CD4-positive, alpha-beta T cell (primary cell): Measurements from ENCODE around the gene NID2. TPM values are rescaled to one million over a fixed set of nuclear protein-coding genes. Genes with fewer than 3 reads are reported as not detected.

ENCODE experiments used
- ATAC-seq: fragments of 200-7000 bp; cut with Tn5 transposase; one replicate; pipeline ENCODE4 v1.10.0; 2022; ENCODE audit warnings: mild to moderate bottlenecking; ENCODE audit not compliant: poor library complexity
- CTCF ChIA-PET: fragments of 350-600 bp; sonication (Branson Sonifier 250); formaldehyde crosslinking; loops from one replicate; lab custom pipeline; 2021; ENCODE audit warnings: antibody characterized with exemption, inconsistent platforms; lab: Charles Lee
- POLR2A ChIA-PET: fragments of 350-600 bp; sonication (Branson Sonifier 250); formaldehyde crosslinking; loops from one replicate; lab custom pipeline; 2021; ENCODE audit warnings: antibody characterized with exemption, inconsistent platforms; lab: Charles Lee
- DNase-seq, 14 experiments: peaks; one replicate each; pipeline ENCODE4 v3.0.0-alpha.2; 2013 to 2020; ENCODE audit warnings: mixed read lengths in 2 of 14
- H3K27ac ChIP-seq, 2 donors: one replicate each; pipeline versions ENCODE4 v1.5.1 to v1.7.0; 2013; ENCODE audit warnings: low read length in 2 of 2, low read depth in 1 of 2, mild to moderate bottlenecking in 1 of 2
- H3K27me3 ChIP-seq, 2 experiments: 1 replicate in 1 of 2; 2 replicates in 1 of 2; pipeline versions ENCODE4 v1.6.1 to v1.7.0; 2013; ENCODE audit warnings: low read length in 2 of 2, control low read depth in 1 of 2, mild to moderate bottlenecking in 1 of 2, moderate library complexity in 1 of 2; ENCODE audit not compliant: insufficient read depth in 2 of 2, control insufficient read depth in 1 of 2
- H3K36me3 ChIP-seq: one replicate; pipeline ENCODE4 v1.6.1; 2013; ENCODE audit warnings: low read length, control low read depth; ENCODE audit not compliant: insufficient read depth
- H3K4me1 ChIP-seq: one replicate; pipeline ENCODE4 v1.6.1; 2013; ENCODE audit warnings: low read length, control low read depth; ENCODE audit not compliant: insufficient read depth
- H3K4me3 ChIP-seq: one replicate; pipeline ENCODE4 v1.5.1; 2013; ENCODE audit warnings: mild to moderate bottlenecking, low read length, moderate library complexity
- H3K9me3 ChIP-seq, 2 experiments: 1 replicate in 1 of 2; 2 replicates in 1 of 2; pipeline versions ENCODE4 v1.6.1 to v1.7.0; 2013; ENCODE audit warnings: low read length in 2 of 2, mild to moderate bottlenecking in 2 of 2, control low read depth in 1 of 2, moderate library complexity in 1 of 2; ENCODE audit not compliant: control insufficient read depth in 1 of 2, insufficient read depth in 1 of 2
- H3K27ac Mint-ChIP-seq: one replicate; pipeline ENCODE4 v1.8.0; 2020; ENCODE audit warnings: mixed read lengths
- H3K27me3 Mint-ChIP-seq: one replicate; pipeline ENCODE4 v1.8.0; 2021; ENCODE audit warnings: mixed read lengths
- H3K36me3 Mint-ChIP-seq: one replicate; pipeline ENCODE4 v1.8.0; 2021; ENCODE audit warnings: low read depth, mixed read lengths
- H3K4me1 Mint-ChIP-seq: one replicate; pipeline ENCODE4 v1.8.0; 2021; ENCODE audit warnings: low read depth, mixed read lengths
- H3K4me3 Mint-ChIP-seq: one replicate; pipeline ENCODE4 v1.8.0; 2020; ENCODE audit warnings: mild to moderate bottlenecking, mixed read lengths
- H3K9me3 Mint-ChIP-seq: one replicate; pipeline ENCODE4 v1.8.0; 2020; ENCODE audit warnings: mixed read lengths
- intact Hi-C, 2 experiments: fragments of 100-400 bp; cut with DNase I in 1 of 2; cut with micrococcal nuclease in 1 of 2; formaldehyde crosslinking; loops; one replicate each; pipeline versions ENCODE4 v1.15.1 to v1.9.0; 2023 to 2025; cut with DNase I, micrococcal nuclease
- total RNA-seq, 174 experiments: library from RNA in 2 of 174; stranded (reverse) in 2 of 174; gene quantifications; one replicate each; pipeline ENCODE4 v1.2.3 and lab custom pipeline; 2021 to 2026
- TF ChIP-seq, protein P1 (sequence below): fragments of 200-600 bp; IDR thresholded peaks from one replicate; pipeline ENCODE4 v1.8.0; 2022; ENCODE audit warnings: antibody characterized with exemption, mild to moderate bottlenecking

NID2 gene
- total RNA-seq, 2 experiments from 2014 or later, result 0.19 TPM; not detected in 1

GRCh38 chr14:52026017-52026660 is 42.7 kb downstream of the NID2 start:
- H3K27me3 Mint-ChIP-seq, result no peaks in the 10 kb centered on the region
- ATAC-seq (no peak), DNase-seq (no peak)
- no peak overlapping the region for H3K4me3 Mint-ChIP-seq
- Histone ChIP-seq H3K9me3 (no peaks in the 10 kb centered on the region), H3K27ac (no peak overlapping the region), H3K27me3 (no peaks in the 10 kb centered on the region), H3K36me3 (no peaks in the 10 kb centered on the region), H3K4me1 (peaks cover 7% of the 10 kb centered on the region), H3K4me3 (no peak overlapping the region)
- H3K27ac Mint-ChIP-seq, result no peak overlapping the region
- ChIA-PET POLR2A (no interaction called here), CTCF (interaction anchor here (1.0 kb wide), 1 partner anchor 9 kb away, joined by 3 read pairs; no protein-coding TSS in a partner anchor)
- TF ChIP-seq, protein P1, sequence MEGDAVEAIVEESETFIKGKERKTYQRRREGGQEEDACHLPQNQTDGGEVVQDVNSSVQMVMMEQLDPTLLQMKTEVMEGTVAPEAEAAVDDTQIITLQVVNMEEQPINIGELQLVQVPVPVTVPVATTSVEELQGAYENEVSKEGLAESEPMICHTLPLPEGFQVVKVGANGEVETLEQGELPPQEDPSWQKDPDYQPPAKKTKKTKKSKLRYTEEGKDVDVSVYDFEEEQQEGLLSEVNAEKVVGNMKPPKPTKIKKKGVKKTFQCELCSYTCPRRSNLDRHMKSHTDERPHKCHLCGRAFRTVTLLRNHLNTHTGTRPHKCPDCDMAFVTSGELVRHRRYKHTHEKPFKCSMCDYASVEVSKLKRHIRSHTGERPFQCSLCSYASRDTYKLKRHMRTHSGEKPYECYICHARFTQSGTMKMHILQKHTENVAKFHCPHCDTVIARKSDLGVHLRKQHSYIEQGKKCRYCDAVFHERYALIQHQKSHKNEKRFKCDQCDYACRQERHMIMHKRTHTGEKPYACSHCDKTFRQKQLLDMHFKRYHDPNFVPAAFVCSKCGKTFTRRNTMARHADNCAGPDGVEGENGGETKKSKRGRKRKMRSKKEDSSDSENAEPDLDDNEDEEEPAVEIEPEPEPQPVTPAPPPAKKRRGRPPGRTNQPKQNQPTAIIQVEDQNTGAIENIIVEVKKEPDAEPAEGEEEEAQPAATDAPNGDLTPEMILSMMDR, result no peak
- no peaks in the 10 kb centered on the region for H3K36me3 Mint-ChIP-seq
- peaks cover 10% of the 10 kb centered on the region for H3K4me1 Mint-ChIP-seq
- no peaks in the 10 kb centered on the region for H3K9me3 Mint-ChIP-seq
- intact Hi-C loops, result no loop called here

DNA sequence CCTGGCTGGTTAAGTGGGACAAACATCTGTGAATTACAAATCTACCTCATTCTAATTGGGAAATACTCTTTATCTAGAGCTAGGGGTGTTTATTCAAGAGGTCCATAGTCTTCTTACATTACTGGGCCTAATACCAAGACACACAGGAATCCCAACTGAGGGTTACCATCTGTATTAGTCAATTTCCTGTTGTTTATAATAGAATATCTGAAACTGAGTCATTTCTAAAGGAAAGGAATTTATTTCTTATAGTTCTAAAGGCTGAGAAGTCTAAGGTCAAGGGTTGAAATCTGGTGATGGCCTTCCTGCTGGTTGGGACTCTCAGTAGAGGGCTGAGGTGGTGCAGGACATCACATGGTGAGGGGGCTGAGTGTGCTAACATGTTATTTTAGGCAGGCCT is 43.5 kb downstream of the NID2 start:
- ATAC-seq (no peak), DNase-seq (no peak)
- H3K27me3 ChIP-seq, result no peaks in the 10 kb centered on the region
- peaks cover 8% of the 10 kb centered on the region for H3K4me1 ChIP-seq
- no peaks in the 10 kb centered on the region for H3K36me3 ChIP-seq
- CTCF ChIA-PET, result interaction anchor here (1.0 kb wide), 1 partner anchor 10 kb away, joined by 3 read pairs; no protein-coding TSS in a partner anchor
- Mint-ChIP-seq H3K27ac (no peak overlapping the region), H3K4me1 (peaks cover 19% of the 10 kb centered on the region), H3K27me3 (no peaks in the 10 kb centered on the region), H3K4me3 (no peak overlapping the region), H3K9me3 (no peaks in the 10 kb centered on the region), H3K36me3 (no peaks in the 10 kb centered on the region)
- no peak overlapping the region for H3K4me3 ChIP-seq
- intact Hi-C loops, result no loop called here
- POLR2A ChIA-PET, result no interaction called here
- TF ChIP-seq, protein P1, result no peak
- no peaks in the 10 kb centered on the region for H3K9me3 ChIP-seq
- H3K27ac ChIP-seq, result no peak overlapping the region

- Mint-ChIP-seq H3K36me3 (no peaks in the 10 kb centered on the region), H3K27ac (no peak overlapping the region), H3K27me3 (no peaks in the 10 kb centered on the region), H3K4me1 (peaks cover 26% of the 10 kb centered on the region), H3K9me3 (no peaks in the 10 kb centered on the region), H3K4me3 (no peak overlapping the region)
- Histone ChIP-seq H3K36me3 (no peaks in the 10 kb centered on the region), H3K4me1 (peaks cover 8% of the 10 kb centered on the region), H3K27me3 (no peaks in the 10 kb centered on the region), H3K9me3 (no peaks in the 10 kb centered on the region), H3K4me3 (no peak overlapping the region), H3K27ac (no peak overlapping the region)
- intact Hi-C loops, result no loop called here
- ChIA-PET CTCF (no interaction called here), POLR2A (no interaction called here)
- no peak for DNase-seq
- no peak for ATAC-seq
- TF ChIP-seq, protein P1, result no peak
Measured at GRCh38 chr14:52023518-52023917, 45.3 kb downstream of the NID2 start.
